Measurements from ENCODE around the gene PPP5C. TPM values are rescaled to one million over a fixed set of nuclear protein-coding genes. Genes with fewer than 3 reads are reported as not detected.

The PPP5C gene
- total RNA-seq, 1 donor from 2014 or later: 99.5 TPM

- Mint-ChIP-seq H3K27ac (no peak overlapping the region), H3K4me3 (no peak overlapping the region), H3K4me1 (ENCODE audit: unreplicated experiment) (peaks cover 18% of the 10 kb centered on the region), H3K27me3 (no peaks in the 10 kb centered on the region), H3K9me3 (no peaks in the 10 kb centered on the region), H3K36me3 (peaks cover 9% of the 10 kb centered on the region)
- TF ChIP-seq CTCF (conservative IDR thresholded peaks at IDR 0.05): no peak
- no peak for DNase-seq (ENCODE audit: extremely low spot score, unreplicated experiment)
Measured at GRCh38 chr19:46353730-46354528, 7.0 kb downstream of the PPP5C start.

GRCh38 chr19:46355234-46356148 lies 8.6 kb downstream of the PPP5C start:
- H3K27me3 Mint-ChIP-seq: no peaks in the 10 kb centered on the region
- peak overlapping the region; percentile 44 for H3K4me3 Mint-ChIP-seq
- H3K4me1 Mint-ChIP-seq (ENCODE audit: unreplicated experiment): peaks cover 4% of the 10 kb centered on the region
- no peak for DNase-seq (ENCODE audit: extremely low spot score, unreplicated experiment)
- no peak for TF ChIP-seq CTCF (conservative IDR thresholded peaks at IDR 0.05)
- no peaks in the 10 kb centered on the region for H3K9me3 Mint-ChIP-seq
- peak overlapping the region; percentile 78 for H3K27ac Mint-ChIP-seq
- H3K36me3 Mint-ChIP-seq: peaks cover 6% of the 10 kb centered on the region

- peaks cover 4% of the 10 kb centered on the region for H3K4me1 Mint-ChIP-seq (ENCODE audit: unreplicated experiment)
- no peaks in the 10 kb centered on the region for H3K27me3 Mint-ChIP-seq
- no peaks in the 10 kb centered on the region for H3K9me3 Mint-ChIP-seq
- no peak overlapping the region for H3K4me3 Mint-ChIP-seq
- TF ChIP-seq CTCF (conservative IDR thresholded peaks at IDR 0.05): no peak
- H3K27ac Mint-ChIP-seq: peak overlapping the region; percentile 78
- no peak for DNase-seq (ENCODE audit: extremely low spot score, unreplicated experiment)
- H3K36me3 Mint-ChIP-seq: peaks cover 6% of the 10 kb centered on the region
Measured at GRCh38 chr19:46356149-46357055, 9.5 kb downstream of the PPP5C start.

GRCh38 chr19:46357846-46358583 lies 11.1 kb downstream of the PPP5C start:
- no peak for TF ChIP-seq CTCF (conservative IDR thresholded peaks at IDR 0.05)
- DNase-seq (ENCODE audit: extremely low spot score, unreplicated experiment): no peak
- H3K4me1 Mint-ChIP-seq (ENCODE audit: unreplicated experiment): peaks cover 4% of the 10 kb centered on the region
- H3K4me3 Mint-ChIP-seq: no peak overlapping the region
- H3K27me3 Mint-ChIP-seq: no peaks in the 10 kb centered on the region
- peaks cover 10% of the 10 kb centered on the region for H3K36me3 Mint-ChIP-seq
- no peaks in the 10 kb centered on the region for H3K9me3 Mint-ChIP-seq
- H3K27ac Mint-ChIP-seq: no peak overlapping the region
